Astrocyte (in vitro differentiated cells and primary cell): ENCODE results near the gene CSNK1D. TPM values are rescaled to one million over a fixed set of nuclear protein-coding genes. Genes with fewer than 3 reads are reported as not detected.
A peak's percentile ranks its signal among the peaks of the same experiment; 100 is the strongest.

ENCODE experiments used
- DNase-seq: peaks from one replicate; pipeline ENCODE4 v3.0.0-alpha.2; 2010; ENCODE audit warnings: low read depth
- FAIRE-seq: peaks from 2 replicates; lab custom pipeline; 2011; peaks lifted over from hg19 to GRCh38; lab: Jason Lieb, UNC
- H2AFZ ChIP-seq: 2 replicates; pipeline ENCODE4 v1.6.0; 2012; ENCODE audit warnings: low read depth, low read length, inconsistent platforms
- H3K27ac ChIP-seq: 2 replicates; pipeline ENCODE4 v1.5.1; 2011; ENCODE audit warnings: low read depth, low read length, inconsistent platforms
- H3K27me3 ChIP-seq: 2 replicates; pipeline ENCODE4 v1.6.0; 2011; ENCODE audit warnings: low read length, inconsistent platforms; ENCODE audit not compliant: insufficient read depth
- H3K36me3 ChIP-seq: 2 replicates; pipeline ENCODE4 v1.5.1; 2011; ENCODE audit warnings: low read length, inconsistent platforms; ENCODE audit not compliant: insufficient read depth
- H3K4me1 ChIP-seq: 2 replicates; pipeline ENCODE4 v1.5.1; 2011; ENCODE audit warnings: low read length, inconsistent platforms; ENCODE audit not compliant: insufficient read depth
- H3K4me2 ChIP-seq: 2 replicates; pipeline ENCODE4 v1.6.0; 2012; ENCODE audit warnings: low read length, inconsistent platforms
- H3K4me3 ChIP-seq: 2 replicates; pipeline ENCODE4 v1.5.1; 2011; ENCODE audit warnings: low read depth, mild to moderate bottlenecking, low read length, inconsistent platforms; ENCODE audit not compliant: insufficient read depth
- H3K79me2 ChIP-seq: 2 replicates; pipeline ENCODE4 v1.6.0; 2012; ENCODE audit warnings: mild to moderate bottlenecking, low read length, inconsistent platforms; ENCODE audit not compliant: insufficient read depth
- H3K9ac ChIP-seq: 2 replicates; pipeline ENCODE4 v1.6.0; 2012; ENCODE audit warnings: mild to moderate bottlenecking, low read length, inconsistent platforms
- H3K9me3 ChIP-seq: 2 replicates; pipeline ENCODE4 v1.5.1; 2012; ENCODE audit warnings: low read depth, mild to moderate bottlenecking, low read length, inconsistent platforms; ENCODE audit not compliant: insufficient read depth
- H4K20me1 ChIP-seq: 2 replicates; pipeline ENCODE4 v1.6.0; 2012; ENCODE audit warnings: low read length, inconsistent platforms; ENCODE audit not compliant: insufficient read depth
- H3K27ac Mint-ChIP-seq: one replicate; pipeline ENCODE4 v1.8.0; 2021; ENCODE audit warnings: mild to moderate bottlenecking, mixed read lengths; ENCODE audit not compliant: unreplicated experiment
- H3K27me3 Mint-ChIP-seq: one replicate; pipeline ENCODE4 v1.8.0; 2021; ENCODE audit warnings: low read depth, mixed read lengths; ENCODE audit not compliant: unreplicated experiment
- H3K36me3 Mint-ChIP-seq: one replicate; pipeline ENCODE4 v1.8.0; 2021; ENCODE audit warnings: low read depth, mixed read lengths; ENCODE audit not compliant: unreplicated experiment
- H3K4me1 Mint-ChIP-seq: one replicate; pipeline ENCODE4 v1.8.0; 2021; ENCODE audit warnings: low read depth, mixed read lengths; ENCODE audit not compliant: unreplicated experiment
- H3K4me3 Mint-ChIP-seq: one replicate; pipeline ENCODE4 v1.8.0; 2021; ENCODE audit warnings: mild to moderate bottlenecking, moderate library complexity, mixed read lengths; ENCODE audit not compliant: unreplicated experiment
- H3K9me3 Mint-ChIP-seq: one replicate; pipeline ENCODE4 v1.8.0; 2021; ENCODE audit warnings: mild to moderate bottlenecking, mixed read lengths; ENCODE audit not compliant: unreplicated experiment
- CTCF ChIP-seq: IDR thresholded peaks from 2 replicates; pipeline ENCODE4 v1.5.1; 2011; ENCODE audit warnings: low read depth, mild to moderate bottlenecking, inconsistent platforms, low read length, moderate library complexity; ENCODE audit not compliant: insufficient read depth
- EZH2 ChIP-seq: IDR thresholded peaks from 2 replicates; pipeline ENCODE4 v1.6.1; 2012; ENCODE audit warnings: mild to moderate bottlenecking, low read length, inconsistent platforms; ENCODE audit not compliant: insufficient read depth
- total RNA-seq: library from RNA; stranded (reverse); gene quantifications from 2 replicates; pipeline ENCODE4 v1.2.1, GENCODE V29; 2021

Gene CSNK1D
- total RNA-seq, 1 donor from 2014 or later: 153 TPM

DNA sequence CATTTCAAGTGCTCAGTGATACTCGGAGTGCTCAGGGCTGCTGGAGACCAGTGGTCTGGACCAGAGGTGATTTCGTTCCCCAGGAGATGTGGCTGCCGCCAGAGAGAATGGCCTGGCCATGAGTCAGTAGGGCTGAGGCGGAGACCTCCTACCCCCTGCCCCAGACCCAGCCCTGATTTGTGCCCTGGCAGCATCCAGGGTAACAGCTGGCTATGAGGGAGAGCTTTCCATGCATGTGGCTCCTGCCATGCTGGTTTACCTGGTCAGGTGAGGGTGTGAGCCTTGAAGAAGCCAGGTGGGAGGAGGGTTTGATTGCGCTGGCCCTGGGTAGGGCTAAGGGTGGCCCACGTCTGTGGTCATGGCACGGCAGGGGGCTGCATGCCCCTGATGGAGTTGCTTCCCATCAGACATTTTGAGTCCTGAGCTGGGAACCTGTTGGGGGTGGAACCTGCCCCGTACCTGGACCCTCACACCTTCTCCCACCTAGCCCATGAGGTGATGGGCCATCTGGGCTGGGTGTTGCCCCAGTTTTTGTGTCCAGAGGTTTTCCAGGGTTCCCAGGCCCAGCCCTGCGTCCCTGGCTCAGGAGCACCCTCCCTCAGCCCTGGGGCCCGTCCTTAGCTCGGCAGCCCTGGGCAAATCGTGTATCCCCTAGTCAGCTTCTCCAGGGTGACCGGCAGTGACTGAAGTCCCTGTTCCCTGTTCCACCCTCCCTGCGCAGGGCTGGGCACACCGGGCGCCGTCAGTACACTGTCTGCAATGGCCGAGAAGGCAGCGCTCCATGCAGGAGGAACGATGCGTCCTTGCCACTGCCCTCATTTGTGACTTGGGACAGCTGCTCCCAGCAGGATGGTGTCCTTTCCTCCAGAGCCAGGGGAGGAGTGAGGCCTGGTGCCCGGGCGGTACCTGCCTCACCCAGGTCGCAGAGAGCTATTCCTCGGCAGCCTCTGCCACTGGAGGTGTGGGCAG is 9.0 kb upstream of the CSNK1D start:
- H3K4me3 ChIP-seq: no peak overlapping the region
- FAIRE-seq (no peak), DNase-seq (no peak)
- Mint-ChIP-seq H3K4me3 (no peak overlapping the region), H3K27me3 (no peaks in the 10 kb centered on the region), H3K4me1 (peaks cover 3% of the 10 kb centered on the region), H3K27ac (no peak overlapping the region), H3K9me3 (no peaks in the 10 kb centered on the region), H3K36me3 (peaks cover 4% of the 10 kb centered on the region)
- TF ChIP-seq EZH2: no peak
- no peak for TF ChIP-seq CTCF
- H3K27ac ChIP-seq: no peak overlapping the region
- peaks cover 26% of the 10 kb centered on the region for H3K4me1 ChIP-seq
- peaks cover 5% of the 10 kb centered on the region for H3K9me3 ChIP-seq
- peak overlapping the region; percentile 4 for H3K9ac ChIP-seq
- H3K79me2 ChIP-seq: no peaks in the 10 kb centered on the region
- no peaks in the 10 kb centered on the region for H3K36me3 ChIP-seq
- no peaks in the 10 kb centered on the region for H3K27me3 ChIP-seq
- peak overlapping the region; percentile 56 for H3K4me2 ChIP-seq
- peaks cover 8% of the 10 kb centered on the region for H4K20me1 ChIP-seq
- H2AFZ ChIP-seq: no peak overlapping the region

GRCh38 chr17:82281502-82282238 is 8.2 kb upstream of the CSNK1D start:
- Histone ChIP-seq H2AFZ (no peak overlapping the region), H3K4me3 (no peak overlapping the region), H3K9me3 (no peaks in the 10 kb centered on the region), H4K20me1 (peaks cover 8% of the 10 kb centered on the region), H3K4me2 (peak overlapping the region; percentile 56), H3K79me2 (no peaks in the 10 kb centered on the region), H3K4me1 (peaks cover 25% of the 10 kb centered on the region), H3K27me3 (no peaks in the 10 kb centered on the region), H3K9ac (no peak overlapping the region), H3K36me3 (no peaks in the 10 kb centered on the region), H3K27ac (no peak overlapping the region)
- Mint-ChIP-seq H3K9me3 (no peaks in the 10 kb centered on the region), H3K27ac (no peak overlapping the region), H3K27me3 (no peaks in the 10 kb centered on the region), H3K36me3 (peaks cover 6% of the 10 kb centered on the region), H3K4me3 (no peak overlapping the region), H3K4me1 (peaks cover 3% of the 10 kb centered on the region)
- FAIRE-seq: no peak
- no peak for TF ChIP-seq CTCF
- TF ChIP-seq EZH2: no peak
- DNase-seq: no peak
